GM19467 (cell line): ENCODE results near the gene MAP3K10.
"Not testable (repeated sequence)": the region's sequence is repeated elsewhere in the genome, so short reads cannot be mapped to it uniquely, and the experiment has no call there.

ENCODE experiments used
- ATAC-seq: cut with Tn5 transposase; IDR thresholded peaks from one replicate; pipeline ENCODE4 v1.9.1; 2021; ENCODE audit warnings: mild to moderate bottlenecking, moderate library complexity; ENCODE audit not compliant: unreplicated experiment

Gene MAP3K10

DNA sequence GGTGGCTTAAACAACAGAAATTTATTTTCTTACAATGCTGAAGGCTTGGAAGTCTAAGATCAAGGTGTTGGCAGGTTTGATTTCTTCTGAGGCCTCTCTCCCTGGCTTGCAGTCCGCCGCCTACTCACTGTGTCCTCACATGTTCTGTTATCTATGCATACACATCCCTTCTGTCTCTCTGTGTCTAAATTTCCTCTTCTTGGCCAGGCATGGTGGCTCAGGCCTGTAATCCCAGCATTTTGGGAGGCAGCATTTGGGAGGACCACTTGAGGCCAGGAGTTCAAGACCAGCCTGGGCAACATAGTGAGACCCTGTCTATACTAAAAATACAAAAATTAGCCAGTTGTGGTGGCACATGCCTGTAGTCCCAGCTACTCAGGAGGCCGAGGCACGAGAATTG lies 19.9 kb upstream of the MAP3K10 start:
- ATAC-seq: not testable (repeated sequence)

DNA sequence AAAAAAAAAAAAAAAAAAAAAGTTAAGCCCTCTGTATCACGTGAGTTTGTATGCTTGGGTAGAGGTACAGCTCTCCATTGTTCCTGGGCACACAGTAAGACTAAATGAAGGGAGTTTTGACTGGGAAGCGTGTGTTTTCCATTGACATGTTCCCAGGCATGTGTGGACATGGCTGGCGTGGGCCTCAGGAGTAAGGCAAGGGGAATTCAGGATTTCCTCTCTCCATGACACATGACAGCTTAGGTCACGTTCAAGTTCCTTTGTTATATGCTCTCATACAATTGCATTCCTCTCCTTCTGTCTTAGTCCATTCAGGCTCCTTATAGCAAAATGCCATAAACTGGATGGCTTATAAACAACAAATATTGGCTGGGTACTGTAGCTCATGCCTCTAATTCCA lies 17.1 kb upstream of the MAP3K10 start:
- no peak for ATAC-seq

DNA sequence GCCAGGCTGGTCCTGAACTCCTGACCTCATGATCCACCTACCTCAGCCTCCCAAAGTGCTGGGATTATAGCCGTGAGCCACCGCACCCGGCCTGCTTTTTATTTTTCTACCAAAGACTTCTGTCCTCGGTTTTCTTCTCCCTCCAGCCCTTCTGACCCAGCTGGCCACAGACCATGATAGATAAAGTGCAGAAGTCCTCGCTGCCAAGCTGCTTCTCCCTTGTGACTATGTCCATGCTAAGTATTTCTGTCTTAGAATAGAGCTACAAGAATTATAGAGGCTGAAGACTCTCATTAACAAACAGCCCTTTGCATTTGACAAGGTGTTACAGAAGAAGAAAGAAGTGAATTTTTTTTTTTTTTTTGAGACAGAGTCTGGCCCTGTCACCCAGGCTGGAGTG lies 15.4 kb upstream of the MAP3K10 start:
- no peak for ATAC-seq

DNA sequence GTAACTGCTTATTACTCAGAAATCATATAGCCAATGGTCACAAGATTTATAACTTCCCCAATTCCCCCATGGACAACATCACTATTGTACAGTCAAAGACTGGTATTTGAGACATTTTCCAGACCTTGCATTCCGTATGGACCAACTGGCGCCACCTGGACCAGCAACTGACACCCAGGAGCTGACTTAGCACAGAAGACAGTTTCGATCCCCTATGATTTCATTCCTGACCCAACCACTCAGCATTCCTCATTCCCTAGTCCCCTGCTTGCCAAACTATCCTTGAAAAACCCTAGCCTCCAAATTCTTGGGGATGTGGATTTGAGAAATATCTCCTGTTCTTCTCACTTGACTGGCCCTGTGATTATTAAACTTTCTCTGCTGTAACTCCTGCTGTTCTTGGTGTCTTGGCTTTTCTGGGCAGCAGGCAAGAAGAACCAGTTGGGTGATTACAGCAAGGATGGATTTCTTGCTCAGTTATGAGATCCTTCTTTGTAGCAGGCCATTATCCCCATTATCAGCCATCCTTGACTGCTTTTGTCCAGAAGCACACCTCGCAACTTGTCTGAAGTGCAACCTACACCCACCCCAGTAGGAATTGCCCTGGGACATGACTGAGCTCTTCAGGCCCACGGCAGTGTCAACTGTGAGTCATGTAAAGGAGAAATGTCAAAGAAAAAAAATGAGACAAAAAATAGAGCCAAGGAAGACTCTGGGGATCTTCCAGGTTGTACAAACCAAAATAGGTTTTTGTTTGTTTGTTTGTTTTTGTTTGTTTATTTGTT lies 13.7 kb upstream of the MAP3K10 start:
- no peak for ATAC-seq

DNA sequence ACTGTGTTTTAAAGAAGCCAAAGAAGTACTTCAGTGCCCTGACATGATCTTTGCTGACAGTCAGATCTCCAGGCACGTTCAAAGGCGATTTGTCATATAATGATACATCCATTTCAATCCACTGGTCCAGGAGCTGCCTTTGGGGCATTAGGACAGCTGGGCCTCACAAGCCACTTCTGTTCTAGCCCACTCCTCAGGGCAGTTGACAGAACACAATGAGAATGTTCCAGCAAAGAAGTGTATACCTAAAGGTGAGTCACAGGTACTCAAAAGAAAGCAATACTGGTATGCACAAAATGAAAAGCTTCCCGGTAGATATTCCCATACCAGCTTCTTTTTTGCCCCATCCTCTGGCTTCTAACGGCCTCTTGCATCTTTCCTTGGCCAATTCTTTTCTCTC lies 12.5 kb upstream of the MAP3K10 start:
- no peak for ATAC-seq

DNA sequence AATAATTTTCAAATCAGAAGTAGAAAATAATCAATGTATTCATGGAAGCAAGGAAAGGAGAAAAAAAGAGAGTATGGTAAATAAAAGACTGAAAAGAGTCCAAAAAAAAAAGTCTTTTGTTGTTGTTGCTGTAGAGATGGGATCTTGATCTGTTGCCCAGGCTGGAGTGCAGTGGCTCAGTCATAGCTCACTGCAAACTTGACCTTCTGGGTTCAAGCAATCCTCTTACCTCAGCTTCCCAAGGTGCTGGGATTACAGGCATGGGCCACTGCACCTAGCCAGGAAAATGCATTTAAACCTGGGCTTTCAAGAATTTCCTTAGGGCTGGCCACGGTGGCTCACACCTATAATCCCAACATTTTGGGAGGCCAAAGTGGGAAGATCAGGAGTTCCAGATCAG lies 7.0 kb upstream of the MAP3K10 start:
- no peak for ATAC-seq

DNA sequence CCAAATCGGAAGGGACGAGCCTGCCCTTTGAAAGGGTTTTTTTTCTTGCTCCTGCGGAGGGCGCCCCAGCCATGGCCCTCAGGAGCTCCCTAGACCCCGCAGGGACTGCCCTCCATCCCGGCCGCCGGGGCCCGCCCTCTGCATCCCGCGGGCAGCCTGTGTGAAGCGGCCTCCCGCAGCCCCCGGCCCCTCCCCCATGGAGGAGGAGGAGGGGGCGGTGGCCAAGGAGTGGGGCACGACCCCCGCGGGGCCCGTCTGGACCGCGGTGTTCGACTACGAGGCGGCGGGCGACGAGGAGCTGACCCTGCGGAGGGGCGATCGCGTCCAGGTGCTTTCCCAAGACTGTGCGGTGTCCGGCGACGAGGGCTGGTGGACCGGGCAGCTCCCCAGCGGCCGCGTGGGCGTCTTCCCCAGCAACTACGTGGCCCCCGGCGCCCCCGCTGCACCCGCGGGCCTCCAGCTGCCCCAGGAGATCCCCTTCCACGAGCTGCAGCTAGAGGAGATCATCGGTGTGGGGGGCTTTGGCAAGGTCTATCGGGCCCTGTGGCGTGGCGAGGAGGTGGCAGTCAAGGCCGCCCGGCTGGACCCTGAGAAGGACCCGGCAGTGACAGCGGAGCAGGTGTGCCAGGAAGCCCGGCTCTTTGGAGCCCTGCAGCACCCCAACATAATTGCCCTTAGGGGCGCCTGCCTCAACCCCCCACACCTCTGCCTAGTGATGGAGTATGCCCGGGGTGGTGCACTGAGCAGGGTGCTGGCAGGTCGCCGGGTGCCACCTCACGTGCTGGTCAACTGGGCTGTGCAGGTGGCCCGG lies 815 bp downstream of the MAP3K10 start:
- ATAC-seq: no peak

DNA sequence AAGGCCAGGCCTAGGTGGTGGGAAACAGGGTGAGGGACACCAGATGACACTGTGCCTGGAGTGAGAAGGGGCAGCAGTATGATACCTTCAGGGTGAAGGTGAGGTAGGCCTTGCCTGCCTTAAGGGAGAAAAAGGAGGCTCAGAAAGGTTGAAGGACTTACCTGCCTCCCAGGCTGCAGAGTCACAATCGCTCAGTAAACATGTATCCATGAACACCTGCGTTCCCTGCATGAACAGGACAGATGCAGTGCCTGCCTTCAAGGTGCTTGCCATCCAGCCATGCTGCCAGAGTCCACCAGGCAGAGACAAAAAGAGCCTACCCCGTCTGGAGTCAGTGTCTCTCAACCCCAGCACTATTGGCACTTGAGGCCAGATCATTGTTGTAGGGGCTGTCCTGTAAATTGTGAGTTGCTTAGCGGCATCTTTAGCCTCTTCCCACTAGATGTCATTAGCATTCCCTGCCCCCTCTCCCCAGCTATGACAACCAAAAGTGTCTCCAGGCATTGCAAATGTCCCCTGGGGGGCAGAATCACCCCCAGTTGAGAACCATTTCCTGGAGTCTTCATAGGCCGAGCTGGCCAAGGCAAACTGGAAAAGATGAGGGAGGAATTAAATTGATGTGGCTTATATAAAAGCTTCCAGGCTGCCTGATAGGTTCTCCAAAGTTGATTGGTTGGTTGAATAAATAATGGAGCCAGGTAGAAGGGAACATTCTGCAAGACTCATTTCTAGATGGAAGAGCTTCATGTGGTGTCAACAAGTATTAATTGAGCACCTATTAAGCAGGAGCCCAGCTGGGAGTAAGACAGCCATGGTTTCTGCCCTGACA lies 1.7 kb downstream of the MAP3K10 start:
- no peak for ATAC-seq

DNA sequence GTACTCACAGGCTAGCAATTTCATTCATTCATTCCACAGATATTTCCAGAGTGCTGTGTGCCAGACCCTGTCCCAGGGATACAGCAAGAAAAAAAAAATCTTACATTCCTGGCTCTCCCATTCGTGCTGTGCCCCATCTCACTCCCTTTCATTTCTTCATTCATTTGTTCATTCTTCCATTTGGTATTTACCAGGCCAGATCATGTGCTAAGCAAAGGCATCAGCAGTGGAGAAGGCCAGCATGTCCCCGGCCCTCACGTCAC lies 2.3 kb downstream of the MAP3K10 start:
- ATAC-seq: no peak

DNA sequence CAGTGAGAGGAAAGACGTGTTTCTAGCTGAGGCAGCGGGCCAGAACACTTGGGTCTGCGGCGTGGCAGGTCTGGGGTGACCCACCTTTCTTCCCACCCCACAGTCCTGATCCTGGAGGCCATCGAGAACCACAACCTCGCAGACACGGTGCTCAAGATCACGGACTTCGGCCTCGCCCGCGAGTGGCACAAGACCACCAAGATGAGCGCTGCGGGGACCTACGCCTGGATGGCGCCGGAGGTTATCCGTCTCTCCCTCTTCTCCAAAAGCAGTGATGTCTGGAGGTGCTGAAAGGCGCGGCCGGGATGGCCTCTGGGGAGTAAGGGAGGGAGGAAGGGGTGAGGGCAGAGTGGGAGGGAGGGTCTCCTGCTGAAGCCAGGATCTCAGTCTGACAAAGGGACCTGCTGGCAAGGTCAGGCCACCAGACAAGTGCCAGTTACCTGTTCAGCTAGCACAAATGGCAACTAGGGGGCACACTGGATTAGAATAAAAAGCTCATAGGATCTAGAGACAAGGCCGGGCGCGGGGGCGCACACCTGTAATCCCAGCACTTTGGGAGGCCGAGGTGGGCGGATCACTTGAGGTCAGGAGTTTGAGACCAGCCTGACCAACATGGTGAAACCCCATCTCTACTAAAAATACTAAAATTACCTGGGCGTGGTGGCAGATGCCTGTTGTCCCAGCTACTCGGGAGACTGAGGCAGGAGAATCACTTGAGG lies 7.2 kb downstream of the MAP3K10 start:
- no peak for ATAC-seq

DNA sequence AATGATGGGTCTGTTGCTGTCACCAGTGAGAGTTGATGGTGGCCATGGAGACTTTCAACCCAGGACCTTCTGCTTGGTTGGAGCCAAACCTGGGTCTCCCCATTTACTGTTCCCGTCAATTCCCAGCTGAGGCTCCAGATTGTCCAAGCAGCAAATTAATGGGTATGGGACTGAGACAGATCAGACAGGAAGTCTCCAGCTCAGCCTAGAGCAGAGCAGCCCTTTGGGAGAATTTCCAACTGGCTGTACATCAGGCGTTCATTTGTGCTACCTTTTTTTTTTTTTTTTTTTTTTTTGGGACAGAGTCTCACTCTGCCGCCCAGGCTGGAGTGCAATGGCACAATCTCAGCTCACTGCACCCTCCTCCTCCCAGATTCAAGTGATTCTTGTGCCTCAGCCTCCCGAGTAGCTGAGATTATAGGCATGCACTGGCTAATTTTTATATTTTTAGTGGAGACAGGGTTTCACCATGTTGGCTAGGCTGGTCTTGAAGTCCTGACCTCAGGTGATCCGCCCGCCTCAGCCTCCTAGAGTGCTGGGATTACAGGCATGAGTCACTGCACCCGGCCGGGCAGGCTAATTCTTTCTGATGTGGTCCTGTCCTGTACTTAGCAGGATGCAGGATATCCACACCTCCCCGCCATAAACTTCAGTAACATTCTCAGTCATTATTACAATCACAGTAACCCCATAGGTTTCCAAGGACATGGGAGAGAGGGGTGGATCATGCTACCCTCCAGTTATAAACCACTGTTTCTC lies 9.3 kb downstream of the MAP3K10 start:
- ATAC-seq: no peak

DNA sequence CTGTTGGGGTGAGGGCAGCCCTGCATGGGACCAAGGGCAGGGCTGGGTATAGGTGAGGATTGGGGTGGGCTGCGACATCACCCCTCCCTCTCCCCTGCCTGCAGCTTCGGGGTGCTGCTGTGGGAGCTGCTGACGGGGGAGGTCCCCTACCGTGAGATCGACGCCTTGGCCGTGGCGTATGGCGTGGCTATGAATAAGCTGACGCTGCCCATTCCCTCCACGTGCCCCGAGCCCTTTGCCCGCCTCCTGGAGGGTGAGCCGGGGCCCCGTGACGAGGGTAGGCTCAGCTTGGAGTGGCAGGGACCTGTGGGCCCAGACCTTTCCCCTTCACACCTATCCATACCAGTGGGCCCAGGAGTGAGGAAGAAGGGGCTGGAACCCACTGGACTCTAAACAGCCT lies 13.2 kb downstream of the MAP3K10 start:
- ATAC-seq: no peak

DNA sequence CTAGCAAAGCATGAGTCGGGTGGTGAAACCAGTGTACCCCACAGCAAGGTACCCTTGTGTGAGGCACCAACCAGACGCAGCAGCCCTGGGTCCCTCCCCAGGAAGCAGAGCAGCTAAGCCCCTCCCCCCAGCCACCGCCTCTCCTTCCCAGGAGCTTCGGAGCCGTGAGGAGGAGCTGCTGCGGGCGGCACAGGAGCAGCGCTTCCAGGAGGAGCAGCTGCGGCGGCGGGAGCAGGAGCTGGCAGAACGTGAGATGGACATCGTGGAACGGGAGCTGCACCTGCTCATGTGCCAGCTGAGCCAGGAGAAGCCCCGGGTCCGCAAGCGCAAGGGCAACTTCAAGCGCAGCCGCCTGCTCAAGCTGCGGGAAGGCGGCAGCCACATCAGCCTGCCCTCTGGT lies 14.5 kb downstream of the MAP3K10 start:
- no peak for ATAC-seq

DNA sequence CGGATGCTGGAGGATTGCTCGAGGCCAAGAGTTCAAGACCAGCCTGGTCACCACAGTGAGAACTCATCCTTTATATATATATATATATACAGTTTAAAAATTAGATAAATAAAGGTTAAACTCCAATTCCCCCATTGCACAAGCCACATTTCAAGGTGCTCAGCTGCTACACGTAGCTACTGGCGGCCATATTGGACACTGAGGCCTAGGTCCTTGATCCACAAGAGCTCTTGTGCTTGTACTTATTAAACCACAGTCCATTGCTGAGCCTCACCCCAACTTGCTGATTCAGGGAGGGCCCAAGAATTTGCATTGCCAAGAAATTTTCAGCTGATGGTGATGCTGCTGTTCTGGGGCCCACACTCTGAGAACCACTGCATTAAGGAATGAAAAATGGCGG lies 17.4 kb downstream of the MAP3K10 start:
- no peak for ATAC-seq

DNA sequence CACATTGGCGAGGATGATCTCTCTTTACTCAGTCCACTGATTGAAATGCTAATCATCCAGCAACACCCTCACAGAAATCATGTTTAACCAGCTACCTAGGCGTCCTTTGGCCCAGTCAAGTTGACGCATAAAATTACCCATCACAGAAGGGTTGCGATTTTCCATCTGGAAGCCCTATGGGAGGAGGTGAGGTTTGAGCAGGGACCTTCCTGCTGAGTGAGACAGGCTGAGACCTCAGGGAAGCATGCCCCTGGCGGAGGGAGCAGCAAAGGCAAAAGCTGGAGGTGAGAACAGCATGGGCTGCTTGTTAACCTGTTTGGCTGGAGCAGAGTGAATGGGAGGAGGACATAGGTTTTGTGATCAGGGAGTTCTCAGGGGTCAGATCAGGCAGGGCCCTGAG lies 19.7 kb downstream of the MAP3K10 start:
- ATAC-seq: no peak

DNA sequence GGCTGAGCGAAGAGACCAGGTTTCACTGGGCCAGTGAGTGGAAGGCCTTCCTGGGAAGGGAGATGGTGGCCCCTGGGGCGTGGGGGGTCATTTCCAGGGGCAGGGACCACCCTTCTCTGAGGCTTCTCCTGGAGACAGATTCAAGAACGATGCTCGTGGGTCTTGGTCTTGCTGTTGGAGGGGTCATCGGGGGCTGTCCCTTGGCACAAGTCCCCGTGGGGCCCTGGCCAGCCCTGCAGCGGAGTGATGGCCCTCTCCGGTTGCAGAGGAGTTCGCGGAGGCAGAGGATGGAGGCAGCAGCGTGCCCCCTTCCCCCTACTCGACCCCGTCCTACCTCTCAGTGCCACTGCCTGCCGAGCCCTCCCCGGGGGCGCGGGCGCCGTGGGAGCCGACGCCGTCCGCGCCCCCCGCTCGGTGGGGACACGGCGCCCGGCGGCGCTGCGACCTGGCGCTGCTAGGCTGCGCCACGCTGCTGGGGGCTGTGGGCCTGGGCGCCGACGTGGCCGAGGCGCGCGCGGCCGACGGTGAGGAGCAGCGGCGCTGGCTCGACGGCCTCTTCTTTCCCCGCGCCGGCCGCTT lies 22.1 kb downstream of the MAP3K10 start:
- ATAC-seq: no peak

DNA sequence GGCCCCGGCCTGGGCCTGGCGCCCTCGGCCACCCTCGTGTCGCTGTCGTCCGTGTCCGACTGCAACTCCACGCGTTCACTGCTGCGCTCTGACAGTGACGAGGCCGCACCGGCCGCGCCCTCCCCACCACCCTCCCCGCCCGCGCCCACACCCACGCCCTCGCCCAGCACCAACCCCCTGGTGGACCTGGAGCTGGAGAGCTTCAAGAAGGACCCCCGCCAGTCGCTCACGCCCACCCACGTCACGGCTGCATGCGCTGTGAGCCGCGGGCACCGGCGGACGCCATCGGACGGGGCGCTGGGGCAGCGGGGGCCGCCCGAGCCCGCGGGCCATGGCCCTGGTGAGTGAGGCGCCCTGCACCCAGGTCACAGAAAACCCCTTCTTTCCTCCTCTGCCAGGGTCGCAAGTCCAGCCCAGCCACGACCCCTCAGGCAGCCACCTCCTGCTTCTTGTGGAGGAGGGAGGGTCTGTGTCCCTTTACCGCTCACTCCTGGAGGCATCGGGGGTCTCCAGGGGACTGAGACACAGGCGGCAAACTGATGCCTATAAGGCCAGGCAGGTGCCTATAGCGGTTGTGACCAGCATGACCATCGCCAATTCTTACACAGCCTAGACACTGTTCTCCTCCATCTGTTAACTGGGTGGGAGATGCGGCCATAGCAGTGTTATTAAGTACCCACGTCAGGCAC lies 22.8 kb downstream of the MAP3K10 start:
- no peak for ATAC-seq

DNA sequence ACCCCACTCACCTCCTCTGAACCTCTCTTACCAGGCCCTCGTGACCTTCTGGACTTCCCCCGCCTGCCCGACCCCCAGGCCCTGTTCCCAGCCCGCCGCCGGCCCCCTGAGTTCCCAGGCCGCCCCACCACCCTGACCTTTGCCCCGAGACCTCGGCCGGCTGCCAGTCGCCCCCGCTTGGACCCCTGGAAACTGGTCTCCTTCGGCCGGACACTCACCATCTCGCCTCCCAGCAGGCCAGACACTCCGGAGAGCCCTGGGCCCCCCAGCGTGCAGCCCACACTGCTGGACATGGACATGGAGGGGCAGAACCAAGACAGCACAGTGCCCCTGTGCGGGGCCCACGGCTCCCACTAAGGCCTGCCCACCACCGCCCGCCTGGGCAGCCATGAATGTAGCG lies 23.7 kb downstream of the MAP3K10 start:
- no peak for ATAC-seq

DNA sequence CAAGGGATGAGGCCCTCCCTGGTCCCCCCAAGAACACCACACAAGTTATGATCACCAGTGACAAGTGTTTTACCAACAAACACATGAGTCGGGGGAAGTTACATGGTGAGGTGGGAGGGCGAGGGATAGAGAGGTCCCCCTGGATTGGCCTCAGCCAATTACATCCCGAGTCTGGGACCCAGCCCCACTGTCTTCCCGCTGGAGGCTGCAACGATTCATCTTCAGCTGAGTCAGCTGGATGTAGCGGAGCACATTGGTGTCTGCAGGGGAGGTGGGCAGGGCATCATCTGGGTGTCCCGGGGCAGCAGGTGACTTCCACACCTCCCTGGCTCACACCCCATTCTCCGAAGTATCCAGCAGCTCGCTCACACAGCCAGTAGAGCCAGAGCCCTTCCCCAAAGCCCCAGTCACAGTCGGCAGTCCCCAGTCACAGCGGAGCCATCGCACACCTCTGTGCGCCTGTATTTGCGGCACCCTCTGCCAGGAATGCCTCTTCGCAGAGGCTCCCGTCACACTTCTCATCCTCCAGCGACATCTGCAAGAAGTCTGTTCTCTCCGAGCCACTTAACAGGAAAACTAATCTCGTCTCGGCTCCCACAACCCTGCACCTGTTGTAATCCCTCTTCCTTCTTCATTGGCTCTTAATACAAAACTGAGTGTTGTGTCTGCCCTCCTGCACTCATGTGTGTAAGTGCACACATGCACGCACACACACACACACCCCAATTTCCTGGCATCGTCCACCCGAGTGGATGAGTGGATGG lies 25.0 kb downstream of the MAP3K10 start:
- ATAC-seq: no peak
